Thoracic aorta (tissue), 2 donors: ENCODE results near the gene RCOR1. TPM values are rescaled to one million over a fixed set of nuclear protein-coding genes. Genes with fewer than 3 reads are reported as not detected.

Experiments
- ATAC-seq: fragments of 150-250 bp; one replicate; pipeline ENCODE4 v1.8.0; 2017; ENCODE audit warnings: low read depth; ENCODE audit not compliant: insufficient number of reproducible peaks, low FRiP score
- DNase-seq: peaks from one replicate; pipeline ENCODE4 v3.0.0-alpha.2; 2020; ENCODE audit warnings: low spot score
- H3K27ac ChIP-seq, 2 donors: fragments of 200-600 bp; sonication (generic); 1 replicate in 1 of 2; 2 replicates in 1 of 2; pipeline ENCODE4 v1.5.1; 2016; ENCODE audit warnings: mild to moderate bottlenecking in 2 of 2, moderate library complexity in 2 of 2
- H3K27me3 ChIP-seq: fragments of 200-600 bp; sonication (generic); replicated peaks from 2 replicates; pipeline ENCODE4 v1.6.0; 2016; ENCODE audit warnings: mild to moderate bottlenecking; ENCODE audit not compliant: insufficient read depth
- H3K36me3 ChIP-seq: fragments of 200-600 bp; sonication (generic); one replicate; pipeline ENCODE4 v1.5.1; 2016
- H3K4me1 ChIP-seq, 2 donors: fragments of 200-600 bp; sonication (generic); 1 replicate in 1 of 2; 2 replicates in 1 of 2; pipeline versions ENCODE4 v1.5.1 to v1.6.0; 2016; ENCODE audit warnings: low read depth in 2 of 2, mild to moderate bottlenecking in 1 of 2; ENCODE audit not compliant: control insufficient read depth in 1 of 2
- H3K4me3 ChIP-seq: fragments of 200-600 bp; sonication (generic); 2 replicates; pipeline ENCODE4 v1.5.1; 2016; ENCODE audit warnings: mild to moderate bottlenecking
- H3K9me3 ChIP-seq: fragments of 200-600 bp; sonication (generic); 2 replicates; pipeline ENCODE4 v1.5.1; 2016
- CTCF ChIP-seq: fragments of 200-600 bp; sonication (generic); IDR thresholded peaks from one replicate; pipeline ENCODE4 v1.5.1; 2019; ENCODE audit warnings: antibody characterized with exemption
- total RNA-seq, 2 donors: library from RNA; depleted of rRNA; stranded (reverse); fragments of >200 nt; gene quantifications; one replicate each; pipeline versions ENCODE4 v1.1.0 to v1.2.3, GENCODE V29; 2016

Gene RCOR1
- total RNA-seq, 2 donors from 2014 or later: 6.5 to 17.1 TPM

DNA sequence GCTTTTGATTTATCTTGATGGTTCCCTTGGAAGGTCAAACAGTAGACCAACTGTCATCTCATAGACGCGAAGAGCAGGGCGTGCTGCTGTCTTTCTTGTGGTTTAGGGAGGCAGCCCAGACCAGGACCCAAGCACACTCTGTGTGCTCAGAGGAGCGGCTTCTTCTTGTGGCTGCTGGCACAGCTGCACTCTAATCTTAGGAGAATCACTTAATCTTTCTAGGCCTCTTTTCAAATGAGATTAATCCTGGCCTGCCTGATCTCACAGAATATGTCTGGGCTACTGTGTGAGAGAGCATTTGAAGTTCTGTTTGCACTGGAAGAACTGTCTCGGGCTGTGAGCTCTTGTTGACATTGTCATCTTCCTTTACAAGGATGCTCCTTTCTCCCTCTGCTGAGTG is 124.8 kb downstream of the RCOR1 start:
- Histone ChIP-seq H3K4me1 (no peaks in the 10 kb centered on the region), H3K27ac (no peak overlapping the region), H3K4me3 (no peak overlapping the region), H3K36me3 (peaks cover 11% of the 10 kb centered on the region), H3K27me3 (no peaks in the 10 kb centered on the region), H3K9me3 (no peaks in the 10 kb centered on the region)
- ATAC-seq (no peak), DNase-seq (no peak)
- no peak for TF ChIP-seq CTCF

DNA sequence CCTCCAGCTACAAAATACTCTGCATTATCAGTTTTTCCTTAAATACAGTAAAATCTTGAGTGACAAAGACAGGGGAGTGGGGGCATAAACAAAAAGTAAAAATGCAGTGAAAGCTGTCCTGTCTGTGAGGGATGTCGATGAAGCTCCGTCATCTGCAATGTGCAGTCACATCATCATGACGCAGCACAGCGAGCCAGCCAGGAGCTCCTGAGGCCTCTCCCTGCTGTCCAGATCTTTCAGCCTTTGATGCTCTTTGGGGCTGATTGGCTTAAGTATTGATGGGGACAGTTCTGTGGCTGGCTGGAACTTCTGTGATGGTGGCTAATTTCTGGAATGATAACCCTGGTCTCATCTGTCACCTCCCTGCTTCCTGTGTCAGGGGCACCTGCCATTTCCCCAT is 130.2 kb downstream of the RCOR1 start:
- Histone ChIP-seq H3K4me3 (no peak overlapping the region), H3K27me3 (no peaks in the 10 kb centered on the region), H3K4me1 (no peaks in the 10 kb centered on the region), H3K27ac (no peak overlapping the region), H3K9me3 (no peaks in the 10 kb centered on the region), H3K36me3 (peaks cover 14% of the 10 kb centered on the region)
- ATAC-seq (no peak), DNase-seq (no peak)
- TF ChIP-seq CTCF: no peak

DNA sequence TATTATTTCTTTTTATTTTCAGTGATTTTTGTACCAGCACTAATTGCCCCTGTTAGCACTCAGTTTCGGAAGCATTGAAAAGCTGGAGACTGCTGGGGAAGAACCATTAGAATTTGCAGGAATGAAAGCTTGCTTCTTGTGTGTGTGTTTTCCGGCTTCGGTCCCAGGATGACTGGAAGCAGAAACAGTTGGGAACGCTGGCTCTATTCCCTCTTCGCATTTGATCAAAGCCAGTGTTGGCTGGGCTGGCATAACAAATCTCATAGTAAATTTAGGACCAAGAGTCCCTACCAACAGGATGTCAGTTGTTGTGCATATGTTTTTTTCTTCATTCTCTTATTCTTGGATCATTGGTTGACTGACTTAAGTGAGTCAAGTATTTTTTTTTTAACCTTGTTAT is 131.2 kb downstream of the RCOR1 start:
- DNase-seq (no peak), ATAC-seq (no peak)
- H3K27me3 ChIP-seq: no peaks in the 10 kb centered on the region
- no peak overlapping the region for H3K27ac ChIP-seq
- TF ChIP-seq CTCF: no peak
- no peaks in the 10 kb centered on the region for H3K4me1 ChIP-seq
- peaks cover 14% of the 10 kb centered on the region for H3K36me3 ChIP-seq
- H3K4me3 ChIP-seq: no peak overlapping the region
- H3K9me3 ChIP-seq: no peaks in the 10 kb centered on the region

- Histone ChIP-seq H3K27me3 (no peaks in the 10 kb centered on the region), H3K27ac (no peak overlapping the region), H3K9me3 (no peaks in the 10 kb centered on the region), H3K4me1 (no peaks in the 10 kb centered on the region), H3K4me3 (no peak overlapping the region), H3K36me3 (peaks cover 11% of the 10 kb centered on the region)
- ATAC-seq (no peak), DNase-seq (no peak)
- TF ChIP-seq CTCF: no peak
Measured at GRCh38 chr14:102726191-102726949, 133.9 kb downstream of the RCOR1 start.

DNA sequence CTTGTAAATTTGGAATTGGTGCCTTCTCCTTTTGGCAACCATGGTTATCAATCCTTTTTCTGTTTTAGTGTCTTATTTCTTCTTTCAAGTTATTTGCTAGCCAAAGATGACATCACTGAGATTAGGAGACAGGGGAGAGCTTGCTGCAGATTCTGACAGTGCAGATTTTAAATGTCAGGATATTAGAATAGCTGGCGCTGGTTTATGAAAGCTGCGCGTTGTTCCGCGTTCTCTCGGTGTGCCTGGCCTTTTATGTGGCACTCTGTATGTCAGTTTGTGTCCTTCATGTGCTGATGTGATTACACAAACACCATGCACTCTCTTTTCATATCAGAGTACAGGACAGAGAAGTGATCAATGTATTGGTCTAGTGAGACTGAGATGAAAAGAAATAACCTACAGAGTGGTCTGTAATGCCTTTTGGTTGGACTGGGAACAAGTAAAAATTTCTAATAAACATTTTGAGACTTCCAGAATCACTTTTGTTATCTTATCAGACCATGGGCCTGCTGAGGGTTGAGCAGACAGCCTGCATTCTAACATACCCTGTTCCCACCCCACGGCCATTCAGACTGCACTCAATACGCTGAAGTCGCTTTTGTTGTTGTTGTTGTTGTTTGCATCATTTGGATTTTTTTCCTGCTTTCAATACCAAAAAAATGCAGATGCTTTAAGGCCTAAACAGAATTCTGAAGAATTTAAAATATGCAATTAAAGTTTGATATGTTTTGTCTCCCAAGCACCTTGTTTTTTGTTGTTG is 135.1 kb downstream of the RCOR1 start:
- Histone ChIP-seq H3K27ac (no peak overlapping the region), H3K4me1 (no peaks in the 10 kb centered on the region), H3K36me3 (peaks cover 4% of the 10 kb centered on the region), H3K4me3 (no peak overlapping the region), H3K9me3 (no peaks in the 10 kb centered on the region), H3K27me3 (no peaks in the 10 kb centered on the region)
- ATAC-seq (no peak), DNase-seq (no peak)
- no peak for TF ChIP-seq CTCF
